Measurements from ENCODE around the gene CAPZA1. TPM values are rescaled to one million over a fixed set of nuclear protein-coding genes. Genes with fewer than 3 reads are reported as not detected.

CAPZA1 gene
- total and polyA plus RNA-seq, 2 of the 8 experiments (the other 6 are each of a cell fraction or from before 2014, with no cell fraction given) = 48.9 to 107 TPM

- Histone ChIP-seq H3K27ac (ENCODE audit: low read depth, low read length) (no peak overlapping the region), H2BK15ac (ENCODE audit: low read length) (no peak overlapping the region), H3K23me2 (ENCODE audit: low read depth, low read length) (no peaks in the 10 kb centered on the region), H3K9ac (replicated peaks in 1 of 4; ENCODE audit: extremely low read depth in 1 of 4, low read depth in 3 of 4, low read length in 3 of 4) (no peak overlapping the region), H3K79me2 (ENCODE audit: control insufficient read depth in 1 of 2, insufficient read depth in 2 of 2, low read length in 2 of 2) (peaks cover 22 to 95% of the 10 kb centered on the region in 2 experiments), H4K8ac (ENCODE audit: extremely low read depth, insufficient read depth, low read length) (no peak overlapping the region), H2BK20ac (ENCODE audit: low read length) (no peak overlapping the region), H2AFZ (ENCODE audit: low read length) (no peak overlapping the region), H4K20me1 (replicated peaks in 1 of 2; ENCODE audit: control insufficient read depth in 1 of 2, insufficient read depth in 2 of 2, low read length in 2 of 2) (peaks cover 8 to 22% of the 10 kb centered on the region in 2 experiments), H3K4me3 (ENCODE audit: extremely low read depth in 1 of 4, insufficient read depth in 2 of 4, low read depth in 3 of 4, low read length in 4 of 4) (no peak overlapping the region), H3K14ac (ENCODE audit: insufficient read length) (no peak overlapping the region), H4K91ac (replicated peaks; ENCODE audit: insufficient read length, low read length) (no peak overlapping the region), H2BK5ac (ENCODE audit: low read depth, low read length) (no peak overlapping the region), H3K36me3 (ENCODE audit: control insufficient read depth in 2 of 4, insufficient read depth in 4 of 4, low read length in 3 of 4) (no peaks in the 10 kb centered on the region; a peak in 1 of 8 replicates), H3K18ac (ENCODE audit: extremely low read depth, low read length) (no peak overlapping the region), H2AK5ac (ENCODE audit: low read depth, low read length) (no peak overlapping the region), H2BK12ac (ENCODE audit: low read depth, low read length) (no peak overlapping the region), H3K4me1 (replicated peaks in 1 of 4; ENCODE audit: control insufficient read depth in 3 of 4, insufficient read depth in 4 of 4, low read length in 3 of 4) (no peaks in the 10 kb centered on the region), H3K4ac (replicated peaks; ENCODE audit: insufficient read length, low read depth, low read length) (no peak overlapping the region), H3K4me2 (ENCODE audit: insufficient read depth in 1 of 2, low read depth in 2 of 2, low read length in 2 of 2) (no peak overlapping the region), H3K79me1 (ENCODE audit: low read depth, low read length) (peaks cover 3% of the 10 kb centered on the region), H3K9me3 (ENCODE audit: insufficient read depth in 2 of 2, low read depth in 1 of 2, low read length in 1 of 2) (no peaks in the 10 kb centered on the region), H4K5ac (ENCODE audit: insufficient read length, low read depth, low read length) (no peak overlapping the region), H2BK120ac (replicated peaks; ENCODE audit: low read depth, low read length) (no peak overlapping the region), H3K56ac (replicated peaks; ENCODE audit: insufficient read length, low read depth, low read length) (no peak overlapping the region), H3K27me3 (replicated peaks in 1 of 4; ENCODE audit: control insufficient read depth in 3 of 4, extremely low read depth in 1 of 4, insufficient read depth in 3 of 4, low read length in 3 of 4) (no peaks in the 10 kb centered on the region), H3K23ac (ENCODE audit: insufficient read length) (no peak overlapping the region)
- ChIA-PET CTCF (ENCODE audit: partially characterized antibody) (no interaction called here), POLR2A (ENCODE audit: partially characterized antibody) (interaction anchor here (1.0 kb wide), 1 partner anchor 8 kb away, joined by 3 read pairs; no protein-coding TSS in a partner anchor)
- no peak for FAIRE-seq
- no peak for TF ChIP-seq TAF7 (optimal IDR thresholded peaks at IDR 0.05; ENCODE audit: borderline replicate concordance, low read depth, low read length)
- TF ChIP-seq POLR2AphosphoS5 (IDR thresholded peaks at IDR 0.05; ENCODE audit: low read depth, low read length) = no peak
- TF ChIP-seq FOSL1 (IDR thresholded peaks at IDR 0.05; ENCODE audit: insufficient read depth, low read depth, low read length) = no peak
- TF ChIP-seq USF2 (IDR thresholded peaks at IDR 0.05; ENCODE audit: low read length) = no peak
- no peak for TF ChIP-seq MAFK (IDR thresholded peaks at IDR 0.05; ENCODE audit: low read depth, low read length)
- TF ChIP-seq, protein P1, sequence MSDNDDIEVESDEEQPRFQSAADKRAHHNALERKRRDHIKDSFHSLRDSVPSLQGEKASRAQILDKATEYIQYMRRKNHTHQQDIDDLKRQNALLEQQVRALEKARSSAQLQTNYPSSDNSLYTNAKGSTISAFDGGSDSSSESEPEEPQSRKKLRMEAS (IDR thresholded peaks at IDR 0.05) = no peak
- no peak for TF ChIP-seq SIX5 (IDR thresholded peaks at IDR 0.05; ENCODE audit: low read depth, low read length)
- no peak for DNase-seq (ENCODE audit: low read depth in 1 of 2, low spot score in 2 of 2)
Measured at GRCh38 chr1:112629256-112629655, 9.6 kb downstream of the CAPZA1 start.
